H1 (cell line): ENCODE data around the gene KLHDC4. TPM values are rescaled to one million over a fixed set of nuclear protein-coding genes. Genes with fewer than 3 reads are reported as not detected.

Experiments
- CTCF ChIA-PET: fragments of 300-600 bp; sonication (Branson Sonifier 250); formaldehyde crosslinking; loops from one replicate; lab custom pipeline; 2021; ENCODE audit not compliant: partially characterized antibody; lab: Charles Lee
- POLR2A ChIA-PET: fragments of 300-600 bp; sonication (Branson Sonifier 250); formaldehyde crosslinking; loops from one replicate; lab custom pipeline; 2021; ENCODE audit warnings: inconsistent platforms; ENCODE audit not compliant: partially characterized antibody; lab: Charles Lee
- DNase-seq, 2 experiments: peaks; one replicate each; pipeline versions ENCODE4 v3.0.0 to v3.0.0-alpha.2; 2010 to 2022; ENCODE audit warnings: low spot score in 2 of 2, low read depth in 1 of 2, mixed read lengths in 1 of 2
- FAIRE-seq: peaks from 2 replicates; lab custom pipeline; 2011; peaks lifted over from hg19 to GRCh38; lab: Jason Lieb, UNC
- H2AFZ ChIP-seq: 2 replicates; pipeline ENCODE4 v1.8.1; 2012; ENCODE audit warnings: low read length, inconsistent platforms
- H2AK5ac ChIP-seq: 2 replicates; pipeline ENCODE4 v1.6.1; 2013; ENCODE audit warnings: low read depth, low read length
- H2BK120ac ChIP-seq: replicated peaks from 2 replicates; pipeline ENCODE3; 2013; ENCODE audit warnings: low read depth, low read length, inconsistent platforms
- H2BK12ac ChIP-seq: 2 replicates; pipeline ENCODE4 v1.6.1; 2013; ENCODE audit warnings: low read depth, low read length
- H2BK15ac ChIP-seq: 2 replicates; pipeline ENCODE4 v1.6.1; 2013; ENCODE audit warnings: low read length
- H2BK20ac ChIP-seq: 2 replicates; pipeline ENCODE4 v1.6.1; 2013; ENCODE audit warnings: low read length
- H2BK5ac ChIP-seq: 2 replicates; pipeline ENCODE4 v1.6.1; 2013; ENCODE audit warnings: low read depth, low read length
- H3K14ac ChIP-seq: 2 replicates; pipeline ENCODE4 v1.6.1; 2013; ENCODE audit warnings: inconsistent platforms; ENCODE audit not compliant: insufficient read length
- H3K18ac ChIP-seq: 2 replicates; pipeline ENCODE4 v1.6.1; 2013; ENCODE audit warnings: low read length; ENCODE audit errors: extremely low read depth
- H3K23ac ChIP-seq: 2 replicates; pipeline ENCODE4 v1.6.1; 2013; ENCODE audit warnings: inconsistent platforms; ENCODE audit not compliant: insufficient read length
- H3K23me2 ChIP-seq: 2 replicates; pipeline ENCODE4 v1.6.1; 2013; ENCODE audit warnings: low read depth, low read length
- H3K27ac ChIP-seq: 2 replicates; pipeline ENCODE4 v1.6.1; 2011; ENCODE audit warnings: low read depth, low read length, inconsistent platforms
- H3K27me3 ChIP-seq, 4 experiments: replicated peaks in 1 of 4; 1 replicate in 1 of 4; 2 replicates in 3 of 4; pipeline versions ENCODE4 v1.6.1 to v1.8.1; 2011 to 2013; ENCODE audit warnings: low read length in 3 of 4, mild to moderate bottlenecking in 3 of 4, inconsistent platforms in 2 of 4, mixed read lengths in 2 of 4, moderate library complexity in 1 of 4; ENCODE audit not compliant: control insufficient read depth in 3 of 4, insufficient read depth in 3 of 4; ENCODE audit errors: extremely low read depth in 1 of 4
- H3K36me3 ChIP-seq, 4 experiments: 2 replicates each; pipeline versions ENCODE4 v1.6.1 to v1.8.1; 2011 to 2013; ENCODE audit warnings: mild to moderate bottlenecking in 4 of 4, low read length in 3 of 4, moderate library complexity in 2 of 4, control low read depth in 1 of 4, inconsistent platforms in 1 of 4; ENCODE audit not compliant: insufficient read depth in 4 of 4, control insufficient read depth in 2 of 4
- H3K4ac ChIP-seq: replicated peaks from 2 replicates; pipeline ENCODE3; 2013; ENCODE audit warnings: low read length, low read depth, mixed read lengths, inconsistent platforms; ENCODE audit not compliant: insufficient read length
- H3K4me1 ChIP-seq, 4 experiments: replicated peaks in 1 of 4; 1 replicate in 1 of 4; 2 replicates in 3 of 4; pipeline versions ENCODE4 v1.6.1 to v1.8.1; 2011 to 2013; ENCODE audit warnings: low read length in 3 of 4, inconsistent platforms in 2 of 4, mixed read lengths in 1 of 4; ENCODE audit not compliant: insufficient read depth in 4 of 4, control insufficient read depth in 3 of 4
- H3K4me2 ChIP-seq, 2 experiments: 2 replicates each; pipeline versions ENCODE4 v1.6.1 to v1.8.1; 2011 to 2013; ENCODE audit warnings: low read depth in 2 of 2, low read length in 2 of 2, control low read depth in 1 of 2, inconsistent platforms in 1 of 2, mild to moderate bottlenecking in 1 of 2; ENCODE audit not compliant: insufficient read depth in 1 of 2
- H3K4me3 ChIP-seq, 4 experiments: fragments of 200-600, 300-600 bp in 1 of 4; sonication (generic), shearing (Covaris generic), sonication (Bioruptor Twin) in 1 of 4; 2 replicates each; pipeline versions ENCODE4 v1.5.1 to v1.8.1; 2011 to 2016; ENCODE audit warnings: low read length in 4 of 4, low read depth in 3 of 4, control low read depth in 2 of 4, inconsistent platforms in 2 of 4, mild to moderate bottlenecking in 2 of 4, mixed read lengths in 1 of 4, moderate library complexity in 1 of 4; ENCODE audit not compliant: insufficient read depth in 2 of 4; ENCODE audit errors: extremely low read depth in 1 of 4
- H3K56ac ChIP-seq: replicated peaks from 2 replicates; pipeline ENCODE3; 2013; ENCODE audit warnings: low read depth, mild to moderate bottlenecking, mixed read lengths, low read length, inconsistent platforms; ENCODE audit not compliant: insufficient read length
- H3K79me1 ChIP-seq: 2 replicates; pipeline ENCODE4 v1.6.1; 2013; ENCODE audit warnings: low read depth, low read length, control low read depth
- H3K79me2 ChIP-seq, 2 experiments: 2 replicates each; pipeline versions ENCODE4 v1.6.1 to v1.8.1; 2012 to 2013; ENCODE audit warnings: low read length in 2 of 2, mild to moderate bottlenecking in 2 of 2, inconsistent platforms in 1 of 2; ENCODE audit not compliant: insufficient read depth in 2 of 2, control insufficient read depth in 1 of 2
- H3K9ac ChIP-seq, 4 experiments: replicated peaks in 1 of 4; 1 replicate in 1 of 4; 2 replicates in 3 of 4; pipeline versions ENCODE4 v1.6.1 to v1.8.1; 2011 to 2013; ENCODE audit warnings: low read depth in 3 of 4, low read length in 3 of 4, control low read depth in 2 of 4, mild to moderate bottlenecking in 2 of 4, moderate library complexity in 2 of 4, inconsistent platforms in 1 of 4; ENCODE audit errors: extremely low read depth in 1 of 4
- H3K9me3 ChIP-seq, 2 experiments: 2 replicates each; pipeline versions ENCODE4 v1.6.1 to v1.8.1; 2012 to 2013; ENCODE audit warnings: mild to moderate bottlenecking in 2 of 2, moderate library complexity in 2 of 2, control low read depth in 1 of 2, inconsistent platforms in 1 of 2, low read depth in 1 of 2, low read length in 1 of 2, mixed read lengths in 1 of 2; ENCODE audit not compliant: insufficient read depth in 2 of 2
- H4K20me1 ChIP-seq, 2 experiments: replicated peaks in 1 of 2; 2 replicates each; pipeline versions ENCODE3 to v1.8.1; 2011 to 2013; ENCODE audit warnings: inconsistent platforms in 2 of 2, low read length in 2 of 2, mild to moderate bottlenecking in 1 of 2; ENCODE audit not compliant: insufficient read depth in 2 of 2, control insufficient read depth in 1 of 2
- H4K5ac ChIP-seq: 2 replicates; pipeline ENCODE4 v1.6.1; 2013; ENCODE audit warnings: low read length, low read depth, mixed read lengths, inconsistent platforms; ENCODE audit not compliant: insufficient read length
- H4K8ac ChIP-seq: 2 replicates; pipeline ENCODE4 v1.8.0; 2013; ENCODE audit warnings: mild to moderate bottlenecking, moderate library complexity, low read length, inconsistent platforms; ENCODE audit not compliant: insufficient read depth; ENCODE audit errors: extremely low read depth
- H4K91ac ChIP-seq: replicated peaks from 2 replicates; pipeline ENCODE3; 2013; ENCODE audit warnings: low read length, mixed read lengths, inconsistent platforms; ENCODE audit not compliant: insufficient read length
- BCL11A ChIP-seq, 2 experiments: IDR thresholded peaks; one replicate each; pipeline ENCODE4 v1.6.1; 2011; ENCODE audit warnings: low read depth in 2 of 2, low read length in 2 of 2, mild to moderate bottlenecking in 2 of 2
- CEBPB ChIP-seq: IDR thresholded peaks from 2 replicates; pipeline ENCODE4 v1.6.1; 2012; ENCODE audit warnings: low read depth, low read length
- CREB1 ChIP-seq: IDR thresholded peaks from 2 replicates; pipeline ENCODE4 v1.6.1; 2012; ENCODE audit warnings: inconsistent platforms
- CTBP2 ChIP-seq: IDR thresholded peaks from 2 replicates; pipeline ENCODE4 v1.7.0; 2011; ENCODE audit warnings: borderline replicate concordance, mild to moderate bottlenecking, moderate library complexity, mixed read lengths, low read length; ENCODE audit not compliant: insufficient read depth, insufficient read length
- EZH2 ChIP-seq: fragments of 200-600 bp; sonication (generic); IDR thresholded peaks from 2 replicates; pipeline ENCODE4 v1.7.1; 2012; ENCODE audit warnings: low read depth, mild to moderate bottlenecking, moderate library complexity, low read length, inconsistent platforms; ENCODE audit not compliant: severe bottlenecking
- RNF2 ChIP-seq: fragments of 200-900, 300-1000 bp; sonication (generic); IDR thresholded peaks from 2 replicates; pipeline ENCODE4 v1.7.1; 2016; ENCODE audit warnings: borderline replicate concordance, low read depth, mild to moderate bottlenecking, antibody characterized with exemption, low read length; ENCODE audit not compliant: poor library complexity, severe bottlenecking; ENCODE audit errors: missing control alignments
- RXRA ChIP-seq: IDR thresholded peaks from 2 replicates; pipeline ENCODE4 v1.6.1; 2011; ENCODE audit warnings: low read depth, mild to moderate bottlenecking, low read length, moderate library complexity; ENCODE audit not compliant: insufficient read depth
- SP4 ChIP-seq: IDR thresholded peaks from 2 replicates; pipeline ENCODE4 v1.6.1; 2012; ENCODE audit warnings: low read length, inconsistent platforms
- SRF ChIP-seq: IDR thresholded peaks from 2 replicates; pipeline ENCODE4 v1.6.1; 2011; ENCODE audit warnings: mild to moderate bottlenecking, low read depth, low read length, moderate library complexity
- TCF12 ChIP-seq: IDR thresholded peaks from 2 replicates; pipeline ENCODE4 v1.6.1; 2011; ENCODE audit warnings: low read depth, mild to moderate bottlenecking, low read length
- ZNF274 ChIP-seq: IDR thresholded peaks from 2 replicates; pipeline ENCODE4 v1.7.0; 2012; ENCODE audit warnings: low read length, borderline replicate concordance; ENCODE audit errors: extremely low read depth
- WGBS, 2 experiments: shearing (Covaris generic) in 1 of 2; methylation state at CpG; one replicate each; pipeline versions ENCODE4 v1.1.6 to v1.1.7; 2013 to 2015; ENCODE audit warnings: low lambda C conversion rate in 2 of 2, mixed read lengths in 2 of 2, inconsistent platforms in 1 of 2, low coverage in 1 of 2, missing lambda C conversion rate in 1 of 2; ENCODE audit not compliant: insufficient replicate concordance in 2 of 2, insufficient coverage in 1 of 2, insufficient read length in 1 of 2; ENCODE audit errors: extremely low coverage in 1 of 2, missing lambda C conversion rate in 1 of 2; 5-methylcytosine and 5-hydroxymethylcytosine counted together
- polyA plus RNA-seq, 7 experiments: library from polyadenylated mRNA; depleted of rRNA in 3 of 7; stranded (reverse) in 5 of 7; unstranded in 2 of 7; fragments of >200 nt in 5 of 7; fragments of 200-250 nt in 2 of 7; gene quantifications; 1 replicate in 5 of 7; 2 replicates in 1 of 7; 4 replicates in 1 of 7; pipeline versions ENCODE4 v1.2.1 to v1.2.3, GENCODE V29; 2011 to 2013; ENCODE audit warnings: missing spikeins in 2 of 7, mixed read lengths in 2 of 7
- total RNA-seq: library from RNA; stranded (reverse); fragmentation: NEBNext Ultra II Directional; extraction: Animal tissue kit (Norgen Biotek cat#: 25700); gene quantifications from 2 replicates; pipeline ENCODE4 v1.2.1, GENCODE V29; 2021

Gene KLHDC4
- total and polyA plus RNA-seq, 2 of the 8 experiments (the other 6 are each of a cell fraction or from before 2014, with no cell fraction given) = 23.7 to 63.9 TPM

GRCh38 chr16:87667946-87668345 lies 97.8 kb downstream of the KLHDC4 start:
- H2AFZ ChIP-seq = no peak overlapping the region
- H3K9ac ChIP-seq = no peak overlapping the region
- no peaks in the 10 kb centered on the region for H3K4me1 ChIP-seq
- H3K56ac ChIP-seq = no peak overlapping the region
- no peak overlapping the region for H3K27ac ChIP-seq
- H3K14ac ChIP-seq = no peak overlapping the region
- no peak overlapping the region for H2BK15ac ChIP-seq
- H3K79me2 ChIP-seq = no peaks in the 10 kb centered on the region
- H3K23me2 ChIP-seq = no peaks in the 10 kb centered on the region
- WGBS, 2 experiments = 93% methylated on average over 17 of the region's 19 CpGs; no CpG with 5 or more reads in 1 of the 2 experiments
- H2BK20ac ChIP-seq = no peak overlapping the region
- no peak overlapping the region for H3K4me2 ChIP-seq
- H3K18ac ChIP-seq = no peak overlapping the region
- no peaks in the 10 kb centered on the region for H3K36me3 ChIP-seq
- DNase-seq = no peak
- H3K23ac ChIP-seq = no peak overlapping the region
- H3K4ac ChIP-seq = no peak overlapping the region
- no peak for FAIRE-seq
- H4K8ac ChIP-seq = no peak overlapping the region
- peak overlapping the region; percentile 32; the same call in 1 of the 2 replicates for H2BK5ac ChIP-seq
- H2BK120ac ChIP-seq = no peak overlapping the region
- H3K79me1 ChIP-seq = peaks cover 2% of the 10 kb centered on the region; the same call in 1 of the 2 replicates
- no peak overlapping the region for H3K4me3 ChIP-seq
- peaks cover 0 to 10% of the 10 kb centered on the region in 2 experiments for H4K20me1 ChIP-seq
- CTCF ChIA-PET = interaction anchor here (0.6 to 4.1 kb wide), 8 partner anchors 8 to 210 kb away, joined by 3 to 15 read pairs (median 3); no protein-coding TSS in a partner anchor
- H4K91ac ChIP-seq = no peak overlapping the region
- TF ChIP-seq SRF (no peak), ZNF274 (no peak), CEBPB (no peak), RNF2 (no peak), BCL11A (IDR thresholded peaks at IDR 0.05; ENCODE audit: low read depth in 2 of 2, low read length in 2 of 2) (no peak), SP4 (no peak), RXRA (no peak), CTBP2 (no peak), CREB1 (no peak), TCF12 (no peak), EZH2 (no peak)
- H2BK12ac ChIP-seq = no peak overlapping the region
- H4K5ac ChIP-seq = no peak overlapping the region
- H3K9me3 ChIP-seq = no peaks in the 10 kb centered on the region
- POLR2A ChIA-PET = interaction anchor here (1.3 kb wide), 1 partner anchor 10 kb away, joined by 6 read pairs; no protein-coding TSS in a partner anchor
- H3K27me3 ChIP-seq = no peaks in the 10 kb centered on the region
- H2AK5ac ChIP-seq = no peak overlapping the region
